ENCODE results near the gene SCUBE1. TPM values are rescaled to one million over a fixed set of nuclear protein-coding genes. Genes with fewer than 3 reads are reported as not detected.

SCUBE1 gene
- total RNA-seq, 1 experiment from 2014 or later: not detected

DNA sequence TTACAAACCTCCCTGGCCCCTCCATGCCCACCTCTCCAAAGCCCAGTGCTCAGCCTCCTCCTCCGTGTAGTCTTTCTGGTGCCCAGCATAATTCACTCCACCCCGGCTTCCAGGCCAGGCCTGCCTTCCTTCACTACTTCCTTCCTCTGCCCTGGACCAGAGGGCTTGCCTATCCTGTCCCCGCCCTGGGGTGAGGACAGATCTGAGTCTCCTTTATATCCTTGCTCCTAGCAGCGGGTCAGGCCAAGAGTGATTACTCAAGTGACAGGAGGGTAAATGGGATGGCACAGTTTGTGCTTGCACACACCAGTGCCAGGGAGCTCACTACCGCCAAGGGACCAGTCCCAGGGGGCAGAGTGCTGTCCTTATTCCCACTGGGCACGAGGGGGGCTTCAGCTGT is 48.0 kb downstream of the SCUBE1 start:
- no peaks in the 10 kb centered on the region for H3K9me3 ChIP-seq (ENCODE audit: control insufficient read depth, insufficient read depth, low read depth, low read length)
- DNase-seq (ENCODE audit: low read depth, low spot score) (no peak), ATAC-seq (no peak)
- no peak overlapping the region for H3K27ac ChIP-seq (ENCODE audit: low read length)
- TF ChIP-seq SIN3A (IDR thresholded peaks at IDR 0.05; ENCODE audit: borderline replicate concordance, insufficient read depth, low read depth, low read length) (no peak), CTCF (IDR thresholded peaks at IDR 0.05) (no peak), POLR2AphosphoS5 (IDR thresholded peaks at IDR 0.05; ENCODE audit: low read depth, low read length) (no peak), TCF7L2 (IDR thresholded peaks at IDR 0.05; ENCODE audit: low read depth, low read length) (no peak)
- TF ChIP-seq, protein P1, sequence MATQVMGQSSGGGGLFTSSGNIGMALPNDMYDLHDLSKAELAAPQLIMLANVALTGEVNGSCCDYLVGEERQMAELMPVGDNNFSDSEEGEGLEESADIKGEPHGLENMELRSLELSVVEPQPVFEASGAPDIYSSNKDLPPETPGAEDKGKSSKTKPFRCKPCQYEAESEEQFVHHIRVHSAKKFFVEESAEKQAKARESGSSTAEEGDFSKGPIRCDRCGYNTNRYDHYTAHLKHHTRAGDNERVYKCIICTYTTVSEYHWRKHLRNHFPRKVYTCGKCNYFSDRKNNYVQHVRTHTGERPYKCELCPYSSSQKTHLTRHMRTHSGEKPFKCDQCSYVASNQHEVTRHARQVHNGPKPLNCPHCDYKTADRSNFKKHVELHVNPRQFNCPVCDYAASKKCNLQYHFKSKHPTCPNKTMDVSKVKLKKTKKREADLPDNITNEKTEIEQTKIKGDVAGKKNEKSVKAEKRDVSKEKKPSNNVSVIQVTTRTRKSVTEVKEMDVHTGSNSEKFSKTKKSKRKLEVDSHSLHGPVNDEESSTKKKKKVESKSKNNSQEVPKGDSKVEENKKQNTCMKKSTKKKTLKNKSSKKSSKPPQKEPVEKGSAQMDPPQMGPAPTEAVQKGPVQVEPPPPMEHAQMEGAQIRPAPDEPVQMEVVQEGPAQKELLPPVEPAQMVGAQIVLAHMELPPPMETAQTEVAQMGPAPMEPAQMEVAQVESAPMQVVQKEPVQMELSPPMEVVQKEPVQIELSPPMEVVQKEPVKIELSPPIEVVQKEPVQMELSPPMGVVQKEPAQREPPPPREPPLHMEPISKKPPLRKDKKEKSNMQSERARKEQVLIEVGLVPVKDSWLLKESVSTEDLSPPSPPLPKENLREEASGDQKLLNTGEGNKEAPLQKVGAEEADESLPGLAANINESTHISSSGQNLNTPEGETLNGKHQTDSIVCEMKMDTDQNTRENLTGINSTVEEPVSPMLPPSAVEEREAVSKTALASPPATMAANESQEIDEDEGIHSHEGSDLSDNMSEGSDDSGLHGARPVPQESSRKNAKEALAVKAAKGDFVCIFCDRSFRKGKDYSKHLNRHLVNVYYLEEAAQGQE (IDR thresholded peaks at IDR 0.05; ENCODE audit: insufficient read depth in 1 of 2, low read depth in 2 of 2, low read length in 1 of 2): no peak
- intact Hi-C loops (cut with micrococcal nuclease; ENCODE audit: unreplicated experiment): no loop called here
- ChIA-PET CTCF (no interaction called here), POLR2A (no interaction called here)
- H3K4me3 ChIP-seq (ENCODE audit: low read depth in 2 of 2, low read length in 2 of 2): no peak overlapping the region
- no TSS peak for BruUV-seq (replicated peaks)
- H3K27me3 ChIP-seq (ENCODE audit: control insufficient read depth, insufficient read depth, low read length): no peaks in the 10 kb centered on the region
- no peaks in the 10 kb centered on the region for H3K4me1 ChIP-seq (ENCODE audit: control insufficient read depth, insufficient read depth, low read length)
- H3K36me3 ChIP-seq (ENCODE audit: control insufficient read depth, insufficient read depth, low read length): no peaks in the 10 kb centered on the region
- in situ Hi-C loops (cut with HindIII; ENCODE audit: low pct_unique_long_range_greater_than_20kb, low sequenced_read_pairs): no loop called here

DNA sequence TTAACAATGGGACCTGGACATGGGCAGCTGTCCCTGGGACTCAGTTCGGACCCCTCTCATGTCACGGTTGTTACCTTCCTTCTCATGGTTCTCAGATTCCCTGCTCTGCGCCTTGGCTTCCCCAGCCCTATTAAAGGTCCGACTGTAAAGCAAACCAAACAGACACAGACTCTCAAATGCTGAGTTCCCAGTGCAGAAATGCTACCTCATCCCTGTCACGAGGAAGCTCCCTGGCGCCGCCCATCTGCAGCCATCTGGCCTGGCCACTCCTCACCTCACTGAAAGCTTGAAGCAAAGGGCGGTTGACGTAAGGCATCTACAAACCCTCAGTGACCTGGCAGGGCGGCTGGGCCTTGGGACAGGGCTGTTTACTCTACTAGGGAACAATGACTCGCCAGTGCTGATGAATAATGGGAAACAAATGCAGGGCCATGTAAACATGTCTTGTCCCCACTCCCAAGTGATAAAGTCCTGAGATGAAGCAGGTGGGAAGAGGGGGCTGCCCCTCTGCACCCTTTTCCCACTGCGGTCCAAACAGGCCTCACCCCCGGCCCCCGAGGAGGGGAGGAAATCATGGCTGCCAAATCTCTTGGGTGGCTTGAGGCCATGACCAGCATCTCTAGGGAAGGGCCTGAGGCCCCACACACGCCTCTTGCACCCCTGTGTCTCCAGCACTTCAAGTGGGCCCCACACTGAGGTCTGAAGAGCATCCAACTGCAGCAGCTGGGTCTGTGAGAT is 49.3 kb downstream of the SCUBE1 start:
- no TSS peak for BruUV-seq (replicated peaks)
- Histone ChIP-seq H3K4me1 (ENCODE audit: control insufficient read depth, insufficient read depth, low read length) (no peaks in the 10 kb centered on the region), H3K4me3 (ENCODE audit: low read depth in 2 of 2, low read length in 2 of 2) (no peak overlapping the region), H3K9me3 (ENCODE audit: control insufficient read depth, insufficient read depth, low read depth, low read length) (no peaks in the 10 kb centered on the region), H3K27me3 (ENCODE audit: control insufficient read depth, insufficient read depth, low read length) (no peaks in the 10 kb centered on the region), H3K36me3 (ENCODE audit: control insufficient read depth, insufficient read depth, low read length) (no peaks in the 10 kb centered on the region), H3K27ac (ENCODE audit: low read length) (no peak overlapping the region)
- ChIA-PET POLR2A (no interaction called here), CTCF (no interaction called here)
- no peak for TF ChIP-seq SIN3A (IDR thresholded peaks at IDR 0.05; ENCODE audit: borderline replicate concordance, insufficient read depth, low read depth, low read length)
- TF ChIP-seq, protein P1 (IDR thresholded peaks at IDR 0.05; ENCODE audit: insufficient read depth in 1 of 2, low read depth in 2 of 2, low read length in 1 of 2): no peak
- no peak for TF ChIP-seq CTCF (IDR thresholded peaks at IDR 0.05)
- TF ChIP-seq POLR2AphosphoS5 (IDR thresholded peaks at IDR 0.05; ENCODE audit: low read depth, low read length): no peak
- TF ChIP-seq TCF7L2 (IDR thresholded peaks at IDR 0.05; ENCODE audit: low read depth, low read length): no peak
- DNase-seq (ENCODE audit: low read depth, low spot score) (no peak), ATAC-seq (no peak)
- in situ Hi-C loops (cut with HindIII; ENCODE audit: low pct_unique_long_range_greater_than_20kb, low sequenced_read_pairs) (no loop called here), intact Hi-C loops (cut with micrococcal nuclease; ENCODE audit: unreplicated experiment) (no loop called here)
